Keratinocyte (primary cell): ENCODE results near the gene APOL1. TPM values are rescaled to one million over a fixed set of nuclear protein-coding genes. Genes with fewer than 3 reads are reported as not detected.

ENCODE experiments used
- DNase-seq: peaks from one replicate; pipeline ENCODE4 v3.0.0-alpha.2; 2011; ENCODE audit warnings: low read depth, missing footprints, low spot score
- FAIRE-seq: peaks from 2 replicates; lab custom pipeline; 2011; peaks lifted over from hg19 to GRCh38; lab: Jason Lieb, UNC
- H2AFZ ChIP-seq: 2 replicates; pipeline ENCODE4 v1.6.0; 2012; ENCODE audit warnings: low read length, control low read depth, inconsistent platforms; ENCODE audit not compliant: control insufficient read depth
- H3K27ac ChIP-seq: 2 replicates; pipeline ENCODE4 v1.5.1; 2011; ENCODE audit warnings: low read length; ENCODE audit not compliant: control insufficient read depth, insufficient read depth
- H3K27me3 ChIP-seq: 3 replicates; pipeline ENCODE4 v1.6.0; 2011; ENCODE audit warnings: low read length; ENCODE audit not compliant: control insufficient read depth, insufficient read depth; ENCODE audit errors: extremely low read depth
- H3K36me3 ChIP-seq, 2 experiments: 2 replicates in 1 of 2; 3 replicates in 1 of 2; pipeline ENCODE4 v1.5.1; 2011; ENCODE audit warnings: low read length in 2 of 2, mild to moderate bottlenecking in 1 of 2; ENCODE audit not compliant: control insufficient read depth in 2 of 2, insufficient read depth in 2 of 2; ENCODE audit errors: extremely low read depth in 1 of 2
- H3K4me1 ChIP-seq: 3 replicates; pipeline ENCODE4 v1.5.1; 2011; ENCODE audit warnings: low read length; ENCODE audit not compliant: control insufficient read depth, insufficient read depth; ENCODE audit errors: extremely low read depth
- H3K4me2 ChIP-seq: 3 replicates; pipeline ENCODE4 v1.6.0; 2011; ENCODE audit warnings: low read depth, low read length; ENCODE audit not compliant: control insufficient read depth, insufficient read depth; ENCODE audit errors: extremely low read depth
- H3K4me3 ChIP-seq, 3 experiments: fragments of 200-600 bp in 1 of 3; sonication (generic) in 1 of 3; 2 replicates in 2 of 3; 3 replicates in 1 of 3; pipeline ENCODE4 v1.5.1; 2011 to 2016; ENCODE audit warnings: low read length in 3 of 3, mild to moderate bottlenecking in 3 of 3, control low read depth in 2 of 3, inconsistent platforms in 1 of 3, low read depth in 1 of 3, mixed read lengths in 1 of 3, mixed run types in 1 of 3, moderate library complexity in 1 of 3; ENCODE audit not compliant: control insufficient read depth in 2 of 3, insufficient read depth in 2 of 3; ENCODE audit errors: extremely low read depth in 1 of 3
- H3K79me2 ChIP-seq: 2 replicates; pipeline ENCODE4 v1.6.0; 2012; ENCODE audit warnings: low read length; ENCODE audit not compliant: control insufficient read depth, insufficient read depth
- H3K9ac ChIP-seq: 3 replicates; pipeline ENCODE4 v1.6.0; 2011; ENCODE audit warnings: low read length; ENCODE audit not compliant: control insufficient read depth, insufficient read depth; ENCODE audit errors: extremely low read depth
- H3K9me1 ChIP-seq: 3 replicates; pipeline ENCODE4 v1.6.0; 2011; ENCODE audit warnings: low read length; ENCODE audit not compliant: control insufficient read depth, insufficient read depth; ENCODE audit errors: extremely low read depth
- H3K9me3 ChIP-seq: 2 replicates; pipeline ENCODE4 v1.5.1; 2012; ENCODE audit warnings: low read depth, low read length; ENCODE audit not compliant: control insufficient read depth
- H4K20me1 ChIP-seq: 3 replicates; pipeline ENCODE4 v1.6.0; 2011; ENCODE audit warnings: low read length; ENCODE audit not compliant: control insufficient read depth, insufficient read depth; ENCODE audit errors: extremely low read depth
- CTCF ChIP-seq, 3 experiments: IDR thresholded peaks in 1 of 3; conservative IDR thresholded peaks in 1 of 3; optimal IDR thresholded peaks in 1 of 3; 2 replicates in 2 of 3; 3 replicates in 1 of 3; pipeline versions ENCODE3 to v1.5.1; 2011; ENCODE audit warnings: low read length in 3 of 3, mild to moderate bottlenecking in 3 of 3, moderate library complexity in 2 of 3, control low read depth in 1 of 3, inconsistent platforms in 1 of 3; ENCODE audit not compliant: insufficient read depth in 2 of 3; ENCODE audit errors: extremely low read depth in 1 of 3
- EZH2 ChIP-seq: IDR thresholded peaks from one replicate; pipeline ENCODE4 v1.6.1; 2012; ENCODE audit warnings: inconsistent platforms, mild to moderate bottlenecking, low read length, moderate library complexity
- dilution Hi-C: fragments of 300-500 bp; cut with MboI; formaldehyde crosslinking; loops from one replicate; pipeline ENCODE4 v1.7.0; 2020; ENCODE audit warnings: low sequenced_read_pairs; ENCODE audit not compliant: extremely low pct_ligation_motif_present
- polyA plus RNA-seq, 5 experiments: library from polyadenylated mRNA; depleted of rRNA in 3 of 5; stranded (reverse) in 3 of 5; stranded (forward) in 1 of 5; unstranded in 1 of 5; fragments of >200 nt; gene quantifications; 1 replicate in 1 of 5; 2 replicates in 3 of 5; 3 replicates in 1 of 5; pipeline versions ENCODE4 v1.2.1 to v1.2.3, GENCODE V29; 2011 to 2012; ENCODE audit warnings: missing spikeins in 2 of 5, low read depth in 1 of 5, low replicate concordance in 1 of 5

The APOL1 gene
- polyA plus RNA-seq, 1 donor (not counting 4 experiments of a cell fraction or from before 2014, with no cell fraction given): 3.0 TPM

GRCh38 chr22:36293606-36294292, 40.8 kb downstream of the APOL1 start:
- H3K9ac ChIP-seq: no peak overlapping the region
- no peaks in the 10 kb centered on the region for H3K9me1 ChIP-seq
- H3K27me3 ChIP-seq: no peaks in the 10 kb centered on the region
- H3K4me2 ChIP-seq: no peak overlapping the region
- peaks cover 50% of the 10 kb centered on the region for H3K79me2 ChIP-seq
- H3K36me3 ChIP-seq: peaks cover 71 to 78% of the 10 kb centered on the region in 2 experiments
- dilution Hi-C loops: no loop called here
- no peak overlapping the region for H3K27ac ChIP-seq
- TF ChIP-seq CTCF (optimal IDR thresholded peaks at IDR 0.05 in 1 of 3, IDR thresholded peaks at IDR 0.05 in 1 of 3, conservative IDR thresholded peaks at IDR 0.05 in 1 of 3; ENCODE audit: extremely low read depth in 1 of 3, insufficient read depth in 2 of 3, low read length in 3 of 3) (no peak), EZH2 (no peak)
- no peaks in the 10 kb centered on the region for H3K9me3 ChIP-seq
- no peak for DNase-seq
- no peak overlapping the region for H3K4me3 ChIP-seq
- no peaks in the 10 kb centered on the region for H3K4me1 ChIP-seq
- FAIRE-seq: no peak
- H4K20me1 ChIP-seq: peaks cover 51% of the 10 kb centered on the region
- no peak overlapping the region for H2AFZ ChIP-seq

DNA sequence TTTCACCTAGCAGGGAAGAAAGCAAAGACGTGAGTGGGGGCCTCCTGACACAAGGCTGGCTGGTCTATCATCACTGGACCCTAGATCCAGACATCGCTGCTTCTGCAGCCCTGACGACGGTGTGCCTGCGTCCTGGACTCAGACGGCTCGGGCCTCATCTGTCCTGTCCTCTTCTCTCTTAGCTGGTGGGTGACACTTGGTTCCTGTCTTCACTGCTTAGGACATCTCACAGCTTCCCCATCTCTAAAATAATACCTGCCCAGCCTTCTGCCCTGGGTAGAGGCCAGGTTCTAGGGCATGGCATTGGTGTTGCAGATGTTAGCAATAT, 41.3 kb downstream of the APOL1 start:
- DNase-seq (no peak), FAIRE-seq (no peak)
- Histone ChIP-seq H3K4me1 (no peaks in the 10 kb centered on the region), H3K9ac (no peak overlapping the region), H2AFZ (no peak overlapping the region), H3K4me2 (no peak overlapping the region), H3K9me1 (no peaks in the 10 kb centered on the region), H3K27me3 (no peaks in the 10 kb centered on the region), H3K9me3 (no peaks in the 10 kb centered on the region), H3K4me3 (no peak overlapping the region), H3K79me2 (peaks cover 53% of the 10 kb centered on the region), H4K20me1 (peaks cover 53% of the 10 kb centered on the region), H3K27ac (no peak overlapping the region), H3K36me3 (peaks cover 68 to 79% of the 10 kb centered on the region in 2 experiments)
- dilution Hi-C loops: no loop called here
- TF ChIP-seq CTCF (optimal IDR thresholded peaks at IDR 0.05 in 1 of 3, IDR thresholded peaks at IDR 0.05 in 1 of 3, conservative IDR thresholded peaks at IDR 0.05 in 1 of 3; ENCODE audit: extremely low read depth in 1 of 3, insufficient read depth in 2 of 3, low read length in 3 of 3): no peak
- TF ChIP-seq EZH2: no peak
